HepG2 (cell line): ENCODE data around the gene TECTA. TPM values are rescaled to one million over a fixed set of nuclear protein-coding genes. Genes with fewer than 3 reads are reported as not detected.

Experiments
- CREBL2 ChIP-seq: sonication (generic); formaldehyde crosslinking; IDR thresholded peaks from 2 replicates; pipeline ENCODE4 v1.8.1; 2023; ENCODE audit warnings: missing genetic modification reagents, mild to moderate bottlenecking, borderline replicate concordance
- DR1 ChIP-seq: sonication (generic); formaldehyde crosslinking; IDR thresholded peaks from 2 replicates; pipeline ENCODE4 v1.8.0; 2021; ENCODE audit warnings: mild to moderate bottlenecking, missing genetic modification reagents, inconsistent platforms
- EZH2 ChIP-seq: conservative IDR thresholded peaks from 2 replicates; pipeline ENCODE4 v1.6.1; 2012; ENCODE audit warnings: mild to moderate bottlenecking, low read depth, low read length, moderate library complexity
- HBP1 ChIP-seq: IDR thresholded peaks from 2 replicates; pipeline ENCODE4 v1.6.1; 2016; ENCODE audit warnings: low read depth, control low read depth
- HDAC2 ChIP-seq: sonication (generic); formaldehyde crosslinking; IDR thresholded peaks from 2 replicates; pipeline ENCODE4 v1.4.0; 2020; ENCODE audit warnings: missing genetic modification reagents
- HDAC6 ChIP-seq: fragments of 200-600 bp; sonication (generic); IDR thresholded peaks from 2 replicates; pipeline ENCODE4 v1.7.0; 2017; ENCODE audit warnings: mild to moderate bottlenecking, antibody characterized with exemption, low read length, low read depth
- KDM4B ChIP-seq: sonication (generic); formaldehyde crosslinking; IDR thresholded peaks from 2 replicates; pipeline ENCODE4 v1.4.0; 2020; ENCODE audit warnings: missing genetic modification reagents
- MEIS2 ChIP-seq: sonication (generic); formaldehyde crosslinking; IDR thresholded peaks from 2 replicates; pipeline ENCODE4 v1.9.0; 2021; ENCODE audit warnings: mild to moderate bottlenecking, missing genetic modification reagents
- NBN ChIP-seq: fragments of 450-650 bp; conservative IDR thresholded peaks from 2 replicates; pipeline ENCODE4 v1.6.1; 2017
- PAXIP1 ChIP-seq: sonication (generic); formaldehyde crosslinking; conservative IDR thresholded peaks from 2 replicates; pipeline ENCODE4 v1.4.0; 2020; ENCODE audit warnings: mild to moderate bottlenecking, missing genetic modification reagents, moderate library complexity
- PLSCR1 ChIP-seq: sonication (generic); formaldehyde crosslinking; IDR thresholded peaks from 2 replicates; pipeline ENCODE4 v1.5.0; 2020; ENCODE audit warnings: missing genetic modification reagents, mild to moderate bottlenecking, borderline replicate concordance
- POGZ ChIP-seq: sonication (generic); formaldehyde crosslinking; IDR thresholded peaks from 2 replicates; pipeline ENCODE4 v1.4.0; 2020; ENCODE audit warnings: mild to moderate bottlenecking, missing genetic modification reagents
- PPARG ChIP-seq: conservative IDR thresholded peaks from 2 replicates; pipeline ENCODE4 v1.6.1; 2016; ENCODE audit warnings: missing biosample characterization, missing genetic modification reagents
- SETDB1 ChIP-seq: sonication (generic); formaldehyde crosslinking; IDR thresholded peaks from 2 replicates; pipeline ENCODE4 v1.5.1; 2020; ENCODE audit warnings: missing genetic modification reagents, mild to moderate bottlenecking, borderline replicate concordance
- SMARCE1 ChIP-seq: fragments of 450-650 bp; IDR thresholded peaks from 2 replicates; pipeline ENCODE4 v1.6.1; 2017; ENCODE audit warnings: borderline replicate concordance
- SYNCRIP ChIP-seq: fragments of 200-400 bp; formaldehyde crosslinking; IDR thresholded peaks from 2 replicates; pipeline ENCODE4 v1.6.1; 2018; ENCODE audit warnings: mild to moderate bottlenecking, low read depth, low read length; ENCODE audit not compliant: insufficient read depth
- TGIF2 ChIP-seq: IDR thresholded peaks from 2 replicates; pipeline ENCODE4 v1.6.1; 2016; ENCODE audit warnings: control low read depth, missing compliant biosample characterization
- ZFP41 ChIP-seq: sonication (generic); formaldehyde crosslinking; IDR thresholded peaks from 2 replicates; pipeline ENCODE4 v1.4.0; 2020; ENCODE audit warnings: mild to moderate bottlenecking, missing genetic modification reagents, borderline replicate concordance
- ZNF18 ChIP-seq: sonication (generic); formaldehyde crosslinking; IDR thresholded peaks from 2 replicates; pipeline ENCODE4 v1.8.0; 2022; ENCODE audit warnings: mild to moderate bottlenecking, missing genetic modification reagents; ENCODE audit not compliant: insufficient replicate concordance
- ZNF576 ChIP-seq: sonication (generic); formaldehyde crosslinking; IDR thresholded peaks from 2 replicates; pipeline ENCODE4 v1.4.0; 2020; ENCODE audit warnings: mild to moderate bottlenecking, missing genetic modification reagents
- ZNF652 ChIP-seq: IDR thresholded peaks from 2 replicates; pipeline ENCODE4 v1.6.1; 2016; ENCODE audit warnings: low read depth, borderline replicate concordance
- polyA plus RNA-seq, 8 experiments: library from polyadenylated mRNA; depleted of rRNA in 3 of 8; stranded (reverse) in 7 of 8; unstranded in 1 of 8; fragments of >200 nt; fragmentation: Illumina TruSeq in 4 of 8; extraction: Trizol in 4 of 8; gene quantifications; 2 replicates each; pipeline versions ENCODE4 v1.2.1 to v1.2.3, GENCODE V29; 2011 to 2016; ENCODE audit warnings: low read depth in 4 of 8, missing spikeins in 1 of 8, mixed read lengths in 1 of 8; ENCODE audit not compliant: insufficient read depth in 1 of 8
- total RNA-seq, 5 experiments: library from RNA; depleted of rRNA; stranded (reverse); fragments of >200 nt; fragmentation: Illumina TruSeq; extraction: Trizol; gene quantifications; 2 replicates each; pipeline ENCODE4 v1.2.3, GENCODE V29; 2016; ENCODE audit warnings: low read depth in 1 of 5

TECTA gene
- total and polyA plus RNA-seq, 2 of the 13 experiments (the other 11 are each of a cell fraction or from before 2014, with no cell fraction given), result 0.04 to 0.17 TPM

- peak; percentile 97 for TF ChIP-seq POGZ (CRISPR knock-in tag)
- no peak for TF ChIP-seq SYNCRIP
- TF ChIP-seq HBP1 (CRISPR knock-in tag), result peak; percentile 56; the same call in 1 of the 2 replicates
- TF ChIP-seq DR1 (CRISPR knock-in tag), result no peak
- TF ChIP-seq EZH2, result no peak
- TF ChIP-seq NBN, result no peak
- peak; percentile 48; the same call in 1 of the 2 replicates for TF ChIP-seq PPARG (CRISPR knock-in tag)
- TF ChIP-seq KDM4B (CRISPR knock-in tag), result no peak
- peak; percentile 91 for TF ChIP-seq PAXIP1 (CRISPR knock-in tag)
- no peak for TF ChIP-seq HDAC6
- no peak for TF ChIP-seq ZNF576 (CRISPR knock-in tag)
- no peak for TF ChIP-seq MEIS2 (CRISPR knock-in tag)
- TF ChIP-seq PLSCR1, result no peak
- 0 out of 2 replicates have a peak, but pooled peaks have one; percentile 52 for TF ChIP-seq SETDB1
- TF ChIP-seq CREBL2 (CRISPR knock-in tag), result no peak
- no peak for TF ChIP-seq ZFP41
- TF ChIP-seq ZNF18 (CRISPR knock-in tag), result no peak
- TF ChIP-seq SMARCE1, result no peak
- no peak for TF ChIP-seq TGIF2 (CRISPR knock-in tag)
- TF ChIP-seq HDAC2 (CRISPR knock-in tag), result peak; percentile 67; the same call in 1 of the 2 replicates
- TF ChIP-seq ZNF652 (CRISPR knock-in tag), result no peak
Observed at GRCh38 chr11:121231576-121232278, 130.7 kb downstream of the TECTA start (continued).
